Activated CD8-positive, alpha-beta memory T cell treated with anti-CD3 and anti-CD28 coated beads, Interleukin-2, amount 50 U/mL, for 1 hour (primary cell): ENCODE results near the gene APOOL.

Source experiments
- DNase-seq: peaks from one replicate; pipeline ENCODE4 v3.0.0-alpha.2; 2020; ENCODE audit errors: extremely low read depth

The APOOL gene

DNA sequence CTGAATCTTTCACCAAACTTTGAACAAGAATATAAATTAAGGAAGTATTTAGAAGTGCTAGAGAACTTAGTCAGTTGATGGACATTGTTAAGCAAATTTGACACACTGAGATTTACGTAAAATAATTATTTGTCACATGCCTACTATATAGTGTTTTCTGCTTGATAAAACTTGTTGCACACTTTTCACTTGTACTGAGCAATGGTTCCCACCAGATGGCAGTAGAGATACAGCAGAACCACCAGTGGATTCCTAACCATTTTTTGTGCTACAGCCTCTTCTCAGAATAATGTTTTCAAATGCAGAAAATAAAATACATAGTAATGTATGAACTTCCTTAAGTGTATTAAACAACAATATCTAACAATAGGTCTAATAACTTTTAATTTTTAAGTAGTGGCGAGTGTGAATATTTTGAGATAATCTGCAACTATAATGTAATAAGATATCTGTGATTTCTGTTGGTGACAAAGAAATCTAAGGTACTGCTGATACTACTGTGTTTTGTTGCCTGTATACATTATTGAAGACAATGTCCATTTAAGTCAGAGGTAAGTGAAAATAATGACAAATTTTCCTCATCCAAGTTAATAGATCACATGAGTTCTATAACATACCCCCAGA, 81.2 kb downstream of the APOOL start:
- no peak for DNase-seq

DNA sequence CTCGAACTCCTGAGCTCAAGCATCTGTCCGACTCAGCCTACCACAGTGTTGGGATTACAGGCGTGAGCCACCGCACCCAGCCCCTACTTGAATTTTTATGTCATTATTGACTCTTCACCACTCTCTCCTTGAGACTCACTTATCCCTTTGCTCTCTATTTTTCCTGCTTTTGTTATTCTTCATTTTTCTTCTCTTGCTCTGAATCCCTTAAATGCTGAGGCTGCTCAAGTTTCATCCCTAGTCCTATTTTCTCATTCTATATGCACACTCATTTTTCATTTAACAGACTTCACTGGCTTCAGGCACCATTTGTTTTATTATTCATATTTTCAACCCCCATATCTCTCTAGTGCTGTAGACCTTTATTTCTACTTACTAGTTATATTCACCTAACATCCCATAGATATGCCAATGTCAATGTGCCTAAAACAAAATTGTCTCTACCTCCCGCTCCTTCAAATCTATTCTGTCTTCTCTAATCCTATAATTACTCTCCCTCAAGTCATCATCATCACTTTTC, 85.7 kb downstream of the APOOL start:
- DNase-seq, result no peak

DNA sequence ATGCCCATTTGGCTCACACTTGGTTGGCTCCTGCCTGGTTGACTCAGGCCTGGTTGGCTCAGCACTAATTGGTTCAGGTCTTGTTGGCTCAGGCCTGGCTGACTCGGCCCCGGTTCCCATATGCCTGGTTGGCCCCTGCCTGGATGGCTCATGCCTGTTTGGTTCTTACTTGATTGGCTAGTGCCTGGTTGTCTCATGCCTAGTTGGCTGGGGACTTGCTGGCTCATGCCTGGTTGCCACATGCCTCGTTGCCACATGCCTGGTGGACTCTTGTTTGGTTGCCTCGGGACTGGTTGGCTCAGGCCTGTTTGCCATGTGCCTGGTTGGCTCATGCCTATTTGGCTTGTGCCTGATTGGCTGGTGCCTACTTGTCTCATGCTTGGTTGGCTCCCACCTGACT, 103.7 kb downstream of the APOOL start:
- DNase-seq, result no peak

DNA sequence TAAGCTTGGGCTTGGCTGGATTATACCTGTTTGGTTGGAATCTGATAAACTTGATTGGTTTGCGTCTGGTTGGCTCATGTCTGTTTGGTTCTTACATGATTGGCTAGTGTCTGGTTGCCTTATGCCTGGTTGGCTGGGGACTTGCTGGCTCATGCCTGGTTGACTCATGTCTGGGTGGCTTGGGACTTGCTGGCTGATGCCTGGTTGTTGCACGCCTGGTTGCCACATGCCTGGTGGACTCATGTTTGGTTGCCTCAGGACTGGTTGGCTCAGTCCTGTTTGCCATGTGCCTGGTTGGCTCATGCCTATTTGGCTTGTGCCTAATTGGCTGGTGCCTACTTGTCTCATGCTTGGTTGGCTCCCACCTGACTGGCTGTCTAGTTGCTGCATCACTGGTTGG, 104.5 kb downstream of the APOOL start:
- no peak for DNase-seq

DNA sequence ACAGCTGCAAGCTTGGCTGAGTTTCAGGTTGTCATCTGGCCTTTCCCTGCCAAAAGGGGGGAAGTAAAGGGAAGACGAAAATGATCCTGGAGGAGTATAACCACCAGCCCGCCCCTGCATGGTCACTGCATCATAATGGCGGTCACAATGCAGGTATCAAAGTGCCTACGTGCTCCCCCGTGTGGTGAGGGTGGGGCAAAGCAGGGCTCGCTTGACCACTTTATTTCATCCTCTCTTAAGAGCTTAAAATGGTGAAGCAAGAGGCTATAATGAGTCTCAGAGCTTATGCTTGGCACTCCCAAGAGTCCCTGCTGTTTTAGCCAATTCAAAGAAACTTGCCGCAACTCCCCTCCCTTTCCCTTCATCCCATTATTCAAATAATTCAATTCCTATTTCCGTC, 105.6 kb downstream of the APOOL start:
- DNase-seq, result no peak

DNA sequence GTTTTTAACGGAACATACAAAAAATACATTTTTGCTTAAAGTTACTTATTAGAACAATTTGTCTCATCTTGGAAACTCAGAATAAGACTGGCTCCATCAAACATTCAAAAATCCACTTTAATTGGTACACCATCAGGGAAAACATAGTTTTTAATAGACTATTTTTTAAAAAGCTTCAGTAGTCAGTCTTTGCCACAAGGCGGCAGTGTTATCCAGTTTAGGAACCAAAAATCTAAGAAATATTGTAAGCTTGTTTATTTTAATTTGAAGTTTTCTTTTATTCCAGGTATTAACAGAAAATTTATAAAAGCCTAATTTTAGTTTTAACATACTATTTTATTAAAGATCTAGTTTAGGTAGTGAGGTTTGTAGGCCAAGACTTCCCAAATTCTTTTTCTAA, 107.7 kb downstream of the APOOL start:
- DNase-seq, result no peak

DNA sequence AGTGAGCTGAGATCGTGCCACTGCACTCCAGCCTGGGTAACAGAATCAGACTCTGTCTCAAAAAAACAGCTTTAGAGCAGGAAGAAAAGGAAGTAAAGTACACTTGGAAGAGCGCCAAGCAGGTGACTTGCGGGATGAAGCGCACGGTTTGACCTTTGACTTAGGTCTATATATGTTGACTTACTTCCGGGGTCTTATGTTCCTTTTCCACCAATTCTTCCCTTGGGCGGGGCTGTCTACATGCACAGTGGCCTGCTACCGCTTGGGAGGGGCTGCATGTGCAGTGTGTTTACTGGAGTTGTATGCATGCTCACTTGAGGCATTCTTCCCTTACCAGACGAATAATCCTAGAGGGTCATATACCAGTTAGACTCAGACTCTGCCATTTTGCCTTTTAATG, 108.6 kb downstream of the APOOL start:
- no peak for DNase-seq

DNA sequence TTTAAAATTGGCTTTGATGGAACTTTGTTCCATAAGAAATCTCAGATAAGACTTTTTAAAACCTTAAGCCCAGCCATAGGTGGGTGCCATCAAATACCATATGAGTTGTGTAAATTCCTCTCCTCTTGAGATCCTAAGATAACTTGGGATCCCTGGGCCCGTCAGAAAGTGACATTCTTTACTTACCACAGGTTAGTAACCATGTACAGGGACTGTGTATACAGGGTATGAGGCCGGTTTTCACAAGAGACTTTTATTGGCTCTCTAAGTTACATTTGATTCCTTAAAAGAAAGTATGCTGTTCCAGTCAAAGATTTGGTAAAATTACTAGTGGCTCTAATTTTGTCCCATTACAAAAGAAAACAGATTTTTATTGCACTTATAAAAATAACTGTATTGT, 110.1 kb downstream of the APOOL start:
- DNase-seq, result no peak

DNA sequence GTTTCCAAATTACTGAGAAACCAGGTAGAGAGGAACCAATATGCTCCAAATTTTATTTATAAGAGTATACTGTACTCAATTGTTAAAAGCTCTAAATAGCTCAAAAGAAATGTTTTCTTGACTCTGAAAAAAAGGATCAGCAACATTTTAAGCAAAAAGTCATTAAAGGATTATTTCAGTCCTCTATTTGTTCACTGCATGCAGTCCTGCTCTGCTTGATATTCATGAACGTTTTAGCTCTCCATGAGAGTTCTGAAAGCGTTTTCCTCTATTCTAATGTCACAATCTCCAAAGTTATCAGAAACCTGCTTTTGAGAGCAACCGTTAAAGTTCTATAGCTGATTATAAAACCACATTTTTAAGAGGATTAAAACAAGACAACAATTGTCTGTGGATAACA, 110.5 kb downstream of the APOOL start:
- DNase-seq, result no peak

DNA sequence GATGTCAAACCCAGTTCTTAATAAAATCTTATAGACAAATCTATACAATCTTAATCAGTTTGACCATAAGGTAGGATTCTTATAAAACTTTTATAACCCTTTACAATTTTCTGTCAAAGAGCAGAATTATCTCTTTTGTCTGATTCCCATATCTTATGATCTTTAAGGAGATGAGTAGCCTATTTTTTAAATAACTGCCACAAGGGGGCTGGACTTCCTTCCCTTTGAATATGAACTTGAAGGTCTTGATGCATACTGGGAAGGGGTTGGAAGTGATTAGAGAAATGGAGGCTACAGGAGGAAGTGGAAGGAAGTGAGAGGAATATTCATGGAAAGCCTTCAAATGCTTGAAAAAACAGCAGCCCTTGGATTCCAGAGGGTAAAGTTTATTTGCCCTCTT, 111.1 kb downstream of the APOOL start:
- no peak for DNase-seq

DNA sequence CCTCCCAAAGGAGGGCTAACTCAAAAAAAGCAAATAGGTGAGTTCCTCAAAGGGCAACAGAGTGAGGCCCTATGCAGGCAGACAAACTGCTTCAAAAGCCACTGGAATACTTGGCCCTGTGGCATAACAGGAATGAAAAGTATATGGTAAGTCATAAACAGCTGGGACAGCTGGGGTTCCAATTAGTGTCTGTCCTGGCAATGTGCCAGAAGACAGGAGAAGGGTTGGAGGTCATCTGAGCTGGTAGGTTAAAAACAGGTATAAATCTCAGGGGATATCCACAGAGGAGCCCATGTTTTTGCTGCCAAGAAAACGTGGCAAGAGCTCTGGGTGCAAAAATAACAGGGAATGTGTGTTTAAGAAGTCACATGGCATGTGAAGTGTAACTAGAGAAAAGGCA, 111.6 kb downstream of the APOOL start:
- DNase-seq, result no peak

DNA sequence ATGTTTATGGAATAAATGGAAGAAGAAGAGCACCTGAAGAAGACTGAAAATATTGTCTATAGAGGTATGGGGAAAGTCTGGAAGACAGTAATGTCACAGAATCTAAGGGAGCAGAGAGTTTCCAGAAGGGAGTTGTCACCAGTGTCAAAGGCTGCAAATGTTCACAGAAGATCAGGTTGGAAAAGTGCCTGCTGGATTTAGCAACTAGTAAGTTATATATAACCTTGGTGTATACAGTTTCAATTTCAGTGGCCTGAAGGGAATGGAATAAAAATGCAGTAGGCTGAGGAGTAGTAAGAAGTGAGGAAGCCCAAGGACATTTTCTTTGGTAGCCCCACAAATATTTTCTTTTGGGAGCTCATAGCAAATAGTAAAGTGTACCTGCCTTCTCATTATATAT, 132.7 kb downstream of the APOOL start:
- no peak for DNase-seq

DNA sequence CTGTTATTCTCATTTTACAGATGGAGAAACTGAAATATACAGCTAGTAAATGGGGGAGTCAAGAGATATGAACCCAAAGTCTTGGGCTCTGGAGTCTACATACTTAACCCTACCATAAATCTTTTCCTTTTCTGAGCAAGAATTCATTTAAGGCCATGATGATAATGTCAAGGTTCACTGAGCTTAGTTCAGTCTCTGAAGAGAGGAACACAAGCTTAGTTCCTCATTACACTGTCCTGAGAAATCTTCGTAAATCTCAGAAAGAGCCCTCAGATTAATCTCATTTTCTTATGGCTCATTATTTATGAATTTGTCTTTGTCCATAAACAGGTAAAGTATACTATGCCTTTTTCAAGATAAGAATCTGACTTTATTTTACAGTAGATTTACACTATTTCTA, 135.7 kb downstream of the APOOL start:
- DNase-seq, result no peak

DNA sequence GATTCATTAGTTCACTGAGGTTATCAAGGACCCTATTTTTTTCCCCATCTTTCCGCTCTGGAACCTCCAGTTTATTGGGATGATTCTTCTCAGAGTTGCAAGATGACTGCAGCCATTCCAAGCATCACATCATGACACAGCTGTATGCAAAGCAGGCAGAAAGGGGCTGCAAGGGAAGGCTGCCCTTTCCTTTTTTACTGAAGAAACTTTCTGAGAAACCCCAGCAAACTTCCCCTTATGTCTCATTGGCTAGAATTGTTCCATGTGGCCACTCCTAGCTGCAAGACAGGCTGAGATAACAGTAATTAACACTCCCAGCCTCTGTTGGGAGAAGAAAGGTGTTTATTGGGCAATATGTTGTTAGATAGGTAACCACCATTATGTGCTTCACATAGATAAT, 137.3 kb downstream of the APOOL start:
- DNase-seq, result no peak
